CD4-positive, alpha-beta T cell treated with Interleukin-17A for 1 hour (primary cell): Measurements from ENCODE around the gene C21orf91.
A peak's percentile ranks its signal among the peaks of the same experiment; 100 is the strongest.

Experiments
- DNase-seq: peaks from one replicate; pipeline ENCODE4 v3.0.0-alpha.2; 2020

The C21orf91 gene

GRCh38 chr21:17796503-17796902, 22.7 kb downstream of the C21orf91 start:
- DNase-seq, result no peak

GRCh38 chr21:17796037-17796403, 23.1 kb downstream of the C21orf91 start:
- DNase-seq, result no peak

- peak; percentile 67 for DNase-seq
Measured at GRCh38 chr21:17795146-17796036, 23.8 kb downstream of the C21orf91 start.

- DNase-seq, result peak; percentile 46
Measured at GRCh38 chr21:17794518-17795145, 24.5 kb downstream of the C21orf91 start.

- DNase-seq, result peak; percentile 65
Measured at GRCh38 chr21:17793246-17794123, 25.7 kb downstream of the C21orf91 start.

GRCh38 chr21:17789656-17790055, 29.5 kb downstream of the C21orf91 start:
- peak; percentile 66 for DNase-seq

- DNase-seq, result peak; percentile 51
Measured at GRCh38 chr21:17789069-17789468, 30.1 kb downstream of the C21orf91 start.

GRCh38 chr21:17786851-17787181, 32.3 kb downstream of the C21orf91 start:
- DNase-seq, result no peak

GRCh38 chr21:17786071-17786850, 32.9 kb downstream of the C21orf91 start:
- DNase-seq, result no peak

- DNase-seq, result no peak
Measured at GRCh38 chr21:17785403-17785788, 33.8 kb downstream of the C21orf91 start.

- DNase-seq, result peak; percentile 55
Measured at GRCh38 chr21:17784604-17785402, 34.4 kb downstream of the C21orf91 start.

GRCh38 chr21:17784180-17784598, 35.0 kb downstream of the C21orf91 start:
- DNase-seq, result peak; percentile 53

- DNase-seq, result peak; percentile 63
Measured at GRCh38 chr21:17783481-17784179, 35.5 kb downstream of the C21orf91 start.

- no peak for DNase-seq
Measured at GRCh38 chr21:17783003-17783402, 36.2 kb downstream of the C21orf91 start.

- peak; percentile 61 for DNase-seq
Measured at GRCh38 chr21:17782051-17782450, 37.1 kb downstream of the C21orf91 start.

- DNase-seq, result no peak
Measured at GRCh38 chr21:17781524-17781923, 37.6 kb downstream of the C21orf91 start.

GRCh38 chr21:17780539-17780938, 38.6 kb downstream of the C21orf91 start:
- DNase-seq, result peak; percentile 87

- no peak for DNase-seq
Measured at GRCh38 chr21:17779980-17780379, 39.2 kb downstream of the C21orf91 start.

- no peak for DNase-seq
Measured at GRCh38 chr21:17779496-17779895, 39.7 kb downstream of the C21orf91 start.

GRCh38 chr21:17777072-17777765, 41.9 kb downstream of the C21orf91 start:
- DNase-seq, result no peak
